SK-N-SH (cell line): ENCODE measurements around the gene IFIT1B. TPM values are rescaled to one million over a fixed set of nuclear protein-coding genes. Genes with fewer than 3 reads are reported as not detected.

Experiments
- CTCF ChIA-PET: fragments of 300-600, 350-600 bp; formaldehyde crosslinking; extraction: SDS; loops from one replicate; lab custom pipeline; 2021; lab: Yijun Ruan, JAX
- POLR2A ChIA-PET: fragments of 350-600 bp; sonication (Branson Sonifier 250); formaldehyde crosslinking; extraction: SDS; loops from one replicate; lab custom pipeline; 2020; ENCODE audit warnings: antibody characterized with exemption, inconsistent platforms; lab: Yijun Ruan, JAX
- DNase-seq: peaks from one replicate; pipeline ENCODE4 v3.0.0; 2012
- H2AFZ ChIP-seq: fragments of 200-600 bp; sonication (generic); 2 replicates; pipeline ENCODE4 v1.8.1; 2016; ENCODE audit warnings: antibody characterized with exemption, mild to moderate bottlenecking, low read depth
- H3F3A ChIP-seq: fragments of 200-600 bp; sonication (generic); replicated peaks from 2 replicates; pipeline ENCODE3; 2016; ENCODE audit warnings: antibody characterized with exemption, mild to moderate bottlenecking; ENCODE audit not compliant: insufficient read depth
- H3K27ac ChIP-seq, 2 experiments: fragments of 200-500 bp in 1 of 2; fragments of 200-600 bp in 1 of 2; sonication (Bioruptor generic) in 1 of 2; sonication (generic), shearing (Covaris generic) in 1 of 2; 2 replicates each; pipeline versions ENCODE4 v1.5.1 to v1.6.1; 2014 to 2016; ENCODE audit warnings: low read depth in 2 of 2, inconsistent platforms in 1 of 2, low read length in 1 of 2, mild to moderate bottlenecking in 1 of 2, mixed read lengths in 1 of 2
- H3K27me3 ChIP-seq: fragments of 200-600 bp; sonication (generic), shearing (Covaris generic); 2 replicates; pipeline ENCODE4 v1.6.1; 2016; ENCODE audit warnings: mixed run types; ENCODE audit not compliant: insufficient read depth
- H3K36me3 ChIP-seq, 2 experiments: fragments of 200-500 bp in 1 of 2; fragments of 200-600 bp in 1 of 2; sonication (Bioruptor generic) in 1 of 2; sonication (generic) in 1 of 2; replicated peaks in 1 of 2; 2 replicates each; pipeline versions ENCODE3 to v1.5.1; 2014 to 2016; ENCODE audit warnings: low read length in 1 of 2, mild to moderate bottlenecking in 1 of 2; ENCODE audit not compliant: insufficient read depth in 2 of 2, control insufficient read depth in 1 of 2
- H3K4me1 ChIP-seq, 2 experiments: fragments of 200-500 bp in 1 of 2; fragments of 200-600 bp in 1 of 2; sonication (Bioruptor generic) in 1 of 2; sonication (generic), shearing (Covaris generic) in 1 of 2; 2 replicates each; pipeline versions ENCODE4 v1.5.1 to v1.6.1; 2014 to 2016; ENCODE audit warnings: low read depth in 1 of 2, low read length in 1 of 2, mixed run types in 1 of 2; ENCODE audit not compliant: insufficient read depth in 2 of 2, control insufficient read depth in 1 of 2
- H3K4me2 ChIP-seq: fragments of 200-600 bp; sonication (generic), shearing (Covaris generic); 2 replicates; pipeline ENCODE4 v1.6.1; 2017; ENCODE audit warnings: mixed run types
- H3K4me3 ChIP-seq, 2 experiments: fragments of 200-500 bp in 1 of 2; fragments of 200-600 bp in 1 of 2; sonication (Bioruptor generic) in 1 of 2; sonication (generic), shearing (Covaris generic) in 1 of 2; 2 replicates each; pipeline versions ENCODE4 v1.5.1 to v1.8.1; 2014 to 2016; ENCODE audit warnings: low read depth in 2 of 2, inconsistent platforms in 1 of 2, low read length in 1 of 2, mild to moderate bottlenecking in 1 of 2, mixed read lengths in 1 of 2, moderate library complexity in 1 of 2
- H3K79me2 ChIP-seq: fragments of 200-600 bp; sonication (generic); 2 replicates; pipeline ENCODE4 v1.8.1; 2017; ENCODE audit warnings: mild to moderate bottlenecking; ENCODE audit not compliant: insufficient read depth
- H3K9ac ChIP-seq: fragments of 200-600 bp; sonication (generic); 2 replicates; pipeline ENCODE4 v1.6.1; 2017; ENCODE audit warnings: mixed run types
- H3K9me2 ChIP-seq: fragments of 200-600 bp; sonication (generic); 2 replicates; pipeline ENCODE4 v1.6.1; 2017; ENCODE audit warnings: mixed run types
- H3K9me3 ChIP-seq: fragments of 200-600 bp; sonication (generic); 2 replicates; pipeline ENCODE4 v1.6.1; 2017; ENCODE audit warnings: mixed run types, mild to moderate bottlenecking, moderate library complexity
- H4K20me1 ChIP-seq: fragments of 200-600 bp; sonication (generic); 2 replicates; pipeline ENCODE4 v1.6.1; 2017; ENCODE audit warnings: mild to moderate bottlenecking, mixed run types; ENCODE audit not compliant: insufficient read depth
- CTCF ChIP-seq: fragments of 200-600 bp; sonication (generic); IDR thresholded peaks from 2 replicates; pipeline ENCODE4 v1.6.1; 2017; ENCODE audit warnings: antibody characterized with exemption, mild to moderate bottlenecking, moderate library complexity
- ELF1 ChIP-seq: IDR thresholded peaks from 2 replicates; pipeline ENCODE4 v1.4.0; 2012
- EZH2phosphoT487 ChIP-seq: fragments of 200-600 bp; sonication (generic); IDR thresholded peaks from 2 replicates; pipeline ENCODE4 v1.6.1; 2017; ENCODE audit warnings: low read depth, mixed run types, mild to moderate bottlenecking, antibody characterized with exemption, moderate library complexity, borderline replicate concordance
- FOXJ3 ChIP-seq: sonication (generic); formaldehyde crosslinking; IDR thresholded peaks from 2 replicates; pipeline ENCODE4 v1.5.1; 2020; ENCODE audit warnings: mild to moderate bottlenecking, missing genetic modification reagents
- FOXM1 ChIP-seq: IDR thresholded peaks from 2 replicates; pipeline ENCODE4 v1.4.0; 2012; ENCODE audit warnings: low read depth, mild to moderate bottlenecking
- GABPA ChIP-seq: IDR thresholded peaks from 2 replicates; pipeline ENCODE4 v1.4.0; 2012; ENCODE audit warnings: low read depth, mild to moderate bottlenecking
- GATA2 ChIP-seq: sonication (generic); formaldehyde crosslinking; IDR thresholded peaks from 2 replicates; pipeline ENCODE4 v1.5.0; 2020; ENCODE audit warnings: mild to moderate bottlenecking, missing genetic modification reagents
- IRF3 ChIP-seq: fragments of 150-350 bp; IDR thresholded peaks from 2 replicates; pipeline ENCODE4 v1.6.1; 2016; ENCODE audit warnings: mild to moderate bottlenecking, low read depth, low read length
- MAX ChIP-seq: IDR thresholded peaks from 2 replicates; pipeline ENCODE4 v1.4.0; 2012; ENCODE audit warnings: low read depth
- MEF2A ChIP-seq: IDR thresholded peaks from 2 replicates; pipeline ENCODE4 v1.4.0; 2012; ENCODE audit warnings: low read depth, borderline replicate concordance
- MXI1 ChIP-seq: IDR thresholded peaks from 2 replicates; pipeline ENCODE4 v1.6.1; 2012; ENCODE audit warnings: mild to moderate bottlenecking, low read depth, low read length, improper control_type of control experiment
- NRF1 ChIP-seq: IDR thresholded peaks from 2 replicates; pipeline ENCODE4 v1.6.1; 2012; ENCODE audit warnings: low read depth, mild to moderate bottlenecking, low read length
- RAD21 ChIP-seq: IDR thresholded peaks from 2 replicates; pipeline ENCODE4 v1.6.1; 2012; ENCODE audit warnings: mild to moderate bottlenecking, low read length
- RCOR1 ChIP-seq: fragments of 150-350 bp; IDR thresholded peaks from 2 replicates; pipeline ENCODE4 v1.6.1; 2017; ENCODE audit warnings: antibody characterized with exemption, low read length
- RXRA ChIP-seq: IDR thresholded peaks from 2 replicates; pipeline ENCODE4 v1.4.0; 2012; ENCODE audit warnings: low read depth, mild to moderate bottlenecking, borderline replicate concordance
- SIN3A ChIP-seq: IDR thresholded peaks from 2 replicates; pipeline ENCODE4 v1.6.1; 2012; ENCODE audit warnings: low read depth, mild to moderate bottlenecking, low read length, moderate library complexity, borderline replicate concordance
- SMC3 ChIP-seq: IDR thresholded peaks from 2 replicates; pipeline ENCODE4 v1.6.1; 2012; ENCODE audit warnings: low read depth, low read length, improper control_type of control experiment
- TEAD4 ChIP-seq: IDR thresholded peaks from 2 replicates; pipeline ENCODE4 v1.4.0; 2012; ENCODE audit warnings: mild to moderate bottlenecking, borderline replicate concordance; ENCODE audit not compliant: insufficient read depth
- USF1 ChIP-seq: IDR thresholded peaks from 2 replicates; pipeline ENCODE4 v1.4.0; 2012; ENCODE audit warnings: low read depth, borderline replicate concordance
- USF2 ChIP-seq: fragments of 150-350 bp; IDR thresholded peaks from 2 replicates; pipeline ENCODE4 v1.6.1; 2017; ENCODE audit warnings: antibody characterized with exemption, low read length, low read depth, borderline replicate concordance
- YY1 ChIP-seq: IDR thresholded peaks from 2 replicates; pipeline ENCODE4 v1.4.0; 2012; ENCODE audit warnings: low read depth, mild to moderate bottlenecking
- WGBS: methylation state at CpG from one replicate; pipeline ENCODE4 v1.1.6; 2017; ENCODE audit warnings: low lambda C conversion rate; 5-methylcytosine and 5-hydroxymethylcytosine counted together
- polyA plus RNA-seq, 3 experiments: library from polyadenylated mRNA; depleted of rRNA; stranded (reverse); fragments of >200 nt; gene quantifications; 2 replicates each; pipeline ENCODE4 v1.2.3, GENCODE V29; 2012

IFIT1B gene
- polyA plus RNA-seq, 1 of the 3 experiments (the other 2 are of a cell fraction) = 0.03 TPM

GRCh38 chr10:89426230-89426868 lies 48.5 kb downstream of the IFIT1B start:
- H3K9ac ChIP-seq = no peak overlapping the region
- 59% methylated on average over 5 of the region's 5 CpGs for WGBS
- no peak overlapping the region for H3K4me3 ChIP-seq
- TF ChIP-seq EZH2phosphoT487 (no peak), USF1 (no peak), TEAD4 (no peak), SMC3 (peak; percentile 90), MXI1 (no peak), ELF1 (no peak), FOXJ3 (no peak), NRF1 (no peak), RXRA (no peak), RAD21 (peak; percentile 95), SIN3A (no peak), USF2 (no peak), RCOR1 (no peak), GATA2 (CRISPR knock-in tag) (no peak), GABPA (no peak), IRF3 (no peak), CTCF (peak; percentile 85), YY1 (no peak), MAX (no peak), FOXM1 (no peak), MEF2A (no peak)
- no peaks in the 10 kb centered on the region for H3F3A ChIP-seq
- H3K4me2 ChIP-seq = peak overlapping the region; percentile 49; the same call in 1 of the 2 replicates
- no peaks in the 10 kb centered on the region for H3K79me2 ChIP-seq
- H4K20me1 ChIP-seq = no peaks in the 10 kb centered on the region
- no peaks in the 10 kb centered on the region for H3K9me2 ChIP-seq
- peak; percentile 53 for DNase-seq
- peaks cover 0 to 19% of the 10 kb centered on the region in 2 experiments; a peak in 3 of 4 replicates for H3K4me1 ChIP-seq
- ChIA-PET CTCF (interaction anchor here (0.6 to 2.4 kb wide), 13 partner anchors 9 to 221 kb away, joined by 3 to 9 read pairs (median 5); no protein-coding TSS in a partner anchor), POLR2A (no interaction called here)
- no peaks in the 10 kb centered on the region for H3K9me3 ChIP-seq
- H3K36me3 ChIP-seq = peaks cover 0 to 4% of the 10 kb centered on the region in 2 experiments
- no peaks in the 10 kb centered on the region for H3K27me3 ChIP-seq
- no peak overlapping the region; a peak in 1 of 4 replicates for H3K27ac ChIP-seq
- no peak overlapping the region for H2AFZ ChIP-seq
